B cell (primary cell): ENCODE data around the gene CUL3.
"Not testable (repeated sequence)": the region's sequence is repeated elsewhere in the genome, so short reads cannot be mapped to it uniquely, and the experiment has no call there.

Source experiments
- EZH2 ChIP-seq: IDR thresholded peaks from 2 replicates; pipeline ENCODE4 v1.6.1; 2012; ENCODE audit warnings: borderline replicate concordance, low read depth, mild to moderate bottlenecking, moderate library complexity, low read length; ENCODE audit not compliant: insufficient read depth, poor library complexity, severe bottlenecking
- TF ChIP-seq, protein P1 (sequence below): fragments of 200-600 bp; IDR thresholded peaks from one replicate; pipeline ENCODE4 v1.8.0; 2022; ENCODE audit warnings: antibody characterized with exemption, mild to moderate bottlenecking

- TF ChIP-seq, protein P1, sequence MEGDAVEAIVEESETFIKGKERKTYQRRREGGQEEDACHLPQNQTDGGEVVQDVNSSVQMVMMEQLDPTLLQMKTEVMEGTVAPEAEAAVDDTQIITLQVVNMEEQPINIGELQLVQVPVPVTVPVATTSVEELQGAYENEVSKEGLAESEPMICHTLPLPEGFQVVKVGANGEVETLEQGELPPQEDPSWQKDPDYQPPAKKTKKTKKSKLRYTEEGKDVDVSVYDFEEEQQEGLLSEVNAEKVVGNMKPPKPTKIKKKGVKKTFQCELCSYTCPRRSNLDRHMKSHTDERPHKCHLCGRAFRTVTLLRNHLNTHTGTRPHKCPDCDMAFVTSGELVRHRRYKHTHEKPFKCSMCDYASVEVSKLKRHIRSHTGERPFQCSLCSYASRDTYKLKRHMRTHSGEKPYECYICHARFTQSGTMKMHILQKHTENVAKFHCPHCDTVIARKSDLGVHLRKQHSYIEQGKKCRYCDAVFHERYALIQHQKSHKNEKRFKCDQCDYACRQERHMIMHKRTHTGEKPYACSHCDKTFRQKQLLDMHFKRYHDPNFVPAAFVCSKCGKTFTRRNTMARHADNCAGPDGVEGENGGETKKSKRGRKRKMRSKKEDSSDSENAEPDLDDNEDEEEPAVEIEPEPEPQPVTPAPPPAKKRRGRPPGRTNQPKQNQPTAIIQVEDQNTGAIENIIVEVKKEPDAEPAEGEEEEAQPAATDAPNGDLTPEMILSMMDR = not testable (repeated sequence)
- not testable (repeated sequence) for TF ChIP-seq EZH2
Measured at GRCh38 chr2:224583033-224583432, 2.1 kb downstream of the CUL3 start.
